H1 (cell line): ENCODE data around the gene MYH16. TPM values are rescaled to one million over a fixed set of nuclear protein-coding genes. Genes with fewer than 3 reads are reported as not detected.
"Not testable (repeated sequence)": the region's sequence is repeated elsewhere in the genome, so short reads cannot be mapped to it uniquely, and the experiment has no call there.

Experiments
- CTCF ChIA-PET: fragments of 300-600 bp; sonication (Branson Sonifier 250); formaldehyde crosslinking; loops from one replicate; lab custom pipeline; 2021; ENCODE audit not compliant: partially characterized antibody; lab: Charles Lee
- POLR2A ChIA-PET: fragments of 300-600 bp; sonication (Branson Sonifier 250); formaldehyde crosslinking; loops from one replicate; lab custom pipeline; 2021; ENCODE audit warnings: inconsistent platforms; ENCODE audit not compliant: partially characterized antibody; lab: Charles Lee
- DNase-seq, 2 experiments: peaks; one replicate each; pipeline versions ENCODE4 v3.0.0 to v3.0.0-alpha.2; 2010 to 2022; ENCODE audit warnings: low spot score in 2 of 2, low read depth in 1 of 2, mixed read lengths in 1 of 2
- FAIRE-seq: peaks from 2 replicates; lab custom pipeline; 2011; peaks lifted over from hg19 to GRCh38; lab: Jason Lieb, UNC
- H2AFZ ChIP-seq: 2 replicates; pipeline ENCODE4 v1.8.1; 2012; ENCODE audit warnings: low read length, inconsistent platforms
- H2AK5ac ChIP-seq: 2 replicates; pipeline ENCODE4 v1.6.1; 2013; ENCODE audit warnings: low read depth, low read length
- H2BK120ac ChIP-seq: replicated peaks from 2 replicates; pipeline ENCODE3; 2013; ENCODE audit warnings: low read depth, low read length, inconsistent platforms
- H2BK12ac ChIP-seq: 2 replicates; pipeline ENCODE4 v1.6.1; 2013; ENCODE audit warnings: low read depth, low read length
- H2BK15ac ChIP-seq: 2 replicates; pipeline ENCODE4 v1.6.1; 2013; ENCODE audit warnings: low read length
- H2BK20ac ChIP-seq: 2 replicates; pipeline ENCODE4 v1.6.1; 2013; ENCODE audit warnings: low read length
- H2BK5ac ChIP-seq: 2 replicates; pipeline ENCODE4 v1.6.1; 2013; ENCODE audit warnings: low read depth, low read length
- H3K14ac ChIP-seq: 2 replicates; pipeline ENCODE4 v1.6.1; 2013; ENCODE audit warnings: inconsistent platforms; ENCODE audit not compliant: insufficient read length
- H3K18ac ChIP-seq: 2 replicates; pipeline ENCODE4 v1.6.1; 2013; ENCODE audit warnings: low read length; ENCODE audit errors: extremely low read depth
- H3K23ac ChIP-seq: 2 replicates; pipeline ENCODE4 v1.6.1; 2013; ENCODE audit warnings: inconsistent platforms; ENCODE audit not compliant: insufficient read length
- H3K23me2 ChIP-seq: 2 replicates; pipeline ENCODE4 v1.6.1; 2013; ENCODE audit warnings: low read depth, low read length
- H3K27ac ChIP-seq: 2 replicates; pipeline ENCODE4 v1.6.1; 2011; ENCODE audit warnings: low read depth, low read length, inconsistent platforms
- H3K27me3 ChIP-seq, 4 experiments: replicated peaks in 1 of 4; 1 replicate in 1 of 4; 2 replicates in 3 of 4; pipeline versions ENCODE4 v1.6.1 to v1.8.1; 2011 to 2013; ENCODE audit warnings: low read length in 3 of 4, mild to moderate bottlenecking in 3 of 4, inconsistent platforms in 2 of 4, mixed read lengths in 2 of 4, moderate library complexity in 1 of 4; ENCODE audit not compliant: control insufficient read depth in 3 of 4, insufficient read depth in 3 of 4; ENCODE audit errors: extremely low read depth in 1 of 4
- H3K36me3 ChIP-seq, 4 experiments: 2 replicates each; pipeline versions ENCODE4 v1.6.1 to v1.8.1; 2011 to 2013; ENCODE audit warnings: mild to moderate bottlenecking in 4 of 4, low read length in 3 of 4, moderate library complexity in 2 of 4, control low read depth in 1 of 4, inconsistent platforms in 1 of 4; ENCODE audit not compliant: insufficient read depth in 4 of 4, control insufficient read depth in 2 of 4
- H3K4ac ChIP-seq: replicated peaks from 2 replicates; pipeline ENCODE3; 2013; ENCODE audit warnings: low read length, low read depth, mixed read lengths, inconsistent platforms; ENCODE audit not compliant: insufficient read length
- H3K4me1 ChIP-seq, 4 experiments: replicated peaks in 1 of 4; 1 replicate in 1 of 4; 2 replicates in 3 of 4; pipeline versions ENCODE4 v1.6.1 to v1.8.1; 2011 to 2013; ENCODE audit warnings: low read length in 3 of 4, inconsistent platforms in 2 of 4, mixed read lengths in 1 of 4; ENCODE audit not compliant: insufficient read depth in 4 of 4, control insufficient read depth in 3 of 4
- H3K4me2 ChIP-seq, 2 experiments: 2 replicates each; pipeline versions ENCODE4 v1.6.1 to v1.8.1; 2011 to 2013; ENCODE audit warnings: low read depth in 2 of 2, low read length in 2 of 2, control low read depth in 1 of 2, inconsistent platforms in 1 of 2, mild to moderate bottlenecking in 1 of 2; ENCODE audit not compliant: insufficient read depth in 1 of 2
- H3K4me3 ChIP-seq, 4 experiments: fragments of 200-600, 300-600 bp in 1 of 4; sonication (generic), shearing (Covaris generic), sonication (Bioruptor Twin) in 1 of 4; 2 replicates each; pipeline versions ENCODE4 v1.5.1 to v1.8.1; 2011 to 2016; ENCODE audit warnings: low read length in 4 of 4, low read depth in 3 of 4, control low read depth in 2 of 4, inconsistent platforms in 2 of 4, mild to moderate bottlenecking in 2 of 4, mixed read lengths in 1 of 4, moderate library complexity in 1 of 4; ENCODE audit not compliant: insufficient read depth in 2 of 4; ENCODE audit errors: extremely low read depth in 1 of 4
- H3K56ac ChIP-seq: replicated peaks from 2 replicates; pipeline ENCODE3; 2013; ENCODE audit warnings: low read depth, mild to moderate bottlenecking, mixed read lengths, low read length, inconsistent platforms; ENCODE audit not compliant: insufficient read length
- H3K79me1 ChIP-seq: 2 replicates; pipeline ENCODE4 v1.6.1; 2013; ENCODE audit warnings: low read depth, low read length, control low read depth
- H3K79me2 ChIP-seq, 2 experiments: 2 replicates each; pipeline versions ENCODE4 v1.6.1 to v1.8.1; 2012 to 2013; ENCODE audit warnings: low read length in 2 of 2, mild to moderate bottlenecking in 2 of 2, inconsistent platforms in 1 of 2; ENCODE audit not compliant: insufficient read depth in 2 of 2, control insufficient read depth in 1 of 2
- H3K9ac ChIP-seq, 4 experiments: replicated peaks in 1 of 4; 1 replicate in 1 of 4; 2 replicates in 3 of 4; pipeline versions ENCODE4 v1.6.1 to v1.8.1; 2011 to 2013; ENCODE audit warnings: low read depth in 3 of 4, low read length in 3 of 4, control low read depth in 2 of 4, mild to moderate bottlenecking in 2 of 4, moderate library complexity in 2 of 4, inconsistent platforms in 1 of 4; ENCODE audit errors: extremely low read depth in 1 of 4
- H3K9me3 ChIP-seq, 2 experiments: 2 replicates each; pipeline versions ENCODE4 v1.6.1 to v1.8.1; 2012 to 2013; ENCODE audit warnings: mild to moderate bottlenecking in 2 of 2, moderate library complexity in 2 of 2, control low read depth in 1 of 2, inconsistent platforms in 1 of 2, low read depth in 1 of 2, low read length in 1 of 2, mixed read lengths in 1 of 2; ENCODE audit not compliant: insufficient read depth in 2 of 2
- H4K20me1 ChIP-seq, 2 experiments: replicated peaks in 1 of 2; 2 replicates each; pipeline versions ENCODE3 to v1.8.1; 2011 to 2013; ENCODE audit warnings: inconsistent platforms in 2 of 2, low read length in 2 of 2, mild to moderate bottlenecking in 1 of 2; ENCODE audit not compliant: insufficient read depth in 2 of 2, control insufficient read depth in 1 of 2
- H4K5ac ChIP-seq: 2 replicates; pipeline ENCODE4 v1.6.1; 2013; ENCODE audit warnings: low read length, low read depth, mixed read lengths, inconsistent platforms; ENCODE audit not compliant: insufficient read length
- H4K8ac ChIP-seq: 2 replicates; pipeline ENCODE4 v1.8.0; 2013; ENCODE audit warnings: mild to moderate bottlenecking, moderate library complexity, low read length, inconsistent platforms; ENCODE audit not compliant: insufficient read depth; ENCODE audit errors: extremely low read depth
- H4K91ac ChIP-seq: replicated peaks from 2 replicates; pipeline ENCODE3; 2013; ENCODE audit warnings: low read length, mixed read lengths, inconsistent platforms; ENCODE audit not compliant: insufficient read length
- WGBS, 2 experiments: shearing (Covaris generic) in 1 of 2; methylation state at CpG; one replicate each; pipeline versions ENCODE4 v1.1.6 to v1.1.7; 2013 to 2015; ENCODE audit warnings: low lambda C conversion rate in 2 of 2, mixed read lengths in 2 of 2, inconsistent platforms in 1 of 2, low coverage in 1 of 2, missing lambda C conversion rate in 1 of 2; ENCODE audit not compliant: insufficient replicate concordance in 2 of 2, insufficient coverage in 1 of 2, insufficient read length in 1 of 2; ENCODE audit errors: extremely low coverage in 1 of 2, missing lambda C conversion rate in 1 of 2; 5-methylcytosine and 5-hydroxymethylcytosine counted together
- polyA plus RNA-seq, 7 experiments: library from polyadenylated mRNA; depleted of rRNA in 3 of 7; stranded (reverse) in 5 of 7; unstranded in 2 of 7; fragments of >200 nt in 5 of 7; fragments of 200-250 nt in 2 of 7; gene quantifications; 1 replicate in 5 of 7; 2 replicates in 1 of 7; 4 replicates in 1 of 7; pipeline versions ENCODE4 v1.2.1 to v1.2.3, GENCODE V29; 2011 to 2013; ENCODE audit warnings: missing spikeins in 2 of 7, mixed read lengths in 2 of 7
- total RNA-seq: library from RNA; stranded (reverse); fragmentation: NEBNext Ultra II Directional; extraction: Animal tissue kit (Norgen Biotek cat#: 25700); gene quantifications from 2 replicates; pipeline ENCODE4 v1.2.1, GENCODE V29; 2021

The MYH16 gene
- total and polyA plus RNA-seq, 2 of the 8 experiments (the other 6 are each of a cell fraction or from before 2014, with no cell fraction given) = not detected

- H3K56ac ChIP-seq, H3K23ac ChIP-seq: not testable (repeated sequence)
- POLR2A ChIA-PET = interaction anchor here (0.6 to 1.4 kb wide), 2 partner anchors 76 to 98 kb away, joined by 3 read pairs; no protein-coding TSS in a partner anchor
These were observed 50.0 kb downstream of the MYH16 start for GRCh38 chr7:99322659-99323058.

More at GRCh38 chr7:99322659-99323058, 50.0 kb downstream of the MYH16 start:
- H2AK5ac ChIP-seq, H4K5ac ChIP-seq, H3K4me1 ChIP-seq, H2BK20ac ChIP-seq, H3K4me3 ChIP-seq, H3K79me1 ChIP-seq, H3K23me2 ChIP-seq, H3K18ac ChIP-seq, DNase-seq, H3K14ac ChIP-seq, H3K4ac ChIP-seq, H3K9me3 ChIP-seq, H2BK120ac ChIP-seq, H2BK15ac ChIP-seq, H4K91ac ChIP-seq, H2BK5ac ChIP-seq, H3K4me2 ChIP-seq, H3K9ac ChIP-seq, H2AFZ ChIP-seq, H4K8ac ChIP-seq, H3K36me3 ChIP-seq, FAIRE-seq, H3K27ac ChIP-seq, H2BK12ac ChIP-seq, H3K27me3 ChIP-seq, H4K20me1 ChIP-seq: not testable (repeated sequence)
- CTCF ChIA-PET = interaction anchor here (0.6 to 8.3 kb wide), 3 partner anchors 9 to 24 kb away, joined by 3 to 50 read pairs (median 4); no protein-coding TSS in a partner anchor
- H3K79me2 ChIP-seq = peaks cover 0 to 16% of the 10 kb centered on the region in 2 experiments; a peak in 3 of 4 replicates
- 87% methylated on average over 6 of the region's 6 CpGs; no CpG with 5 or more reads in 1 of the 2 experiments for WGBS, 2 experiments
